GM12874 (cell line): Measurements from ENCODE around the gene MEF2C.

ENCODE experiments used
- TF ChIP-seq, protein P1 (sequence below): IDR thresholded peaks from 2 replicates; pipeline ENCODE4 v1.5.1; 2011; ENCODE audit warnings: low read depth, mild to moderate bottlenecking, control low read depth, low read length, moderate library complexity; ENCODE audit not compliant: insufficient read depth

Gene MEF2C

GRCh38 chr5:88867638-88868037, 15.3 kb downstream of the MEF2C start:
- TF ChIP-seq, protein P1, sequence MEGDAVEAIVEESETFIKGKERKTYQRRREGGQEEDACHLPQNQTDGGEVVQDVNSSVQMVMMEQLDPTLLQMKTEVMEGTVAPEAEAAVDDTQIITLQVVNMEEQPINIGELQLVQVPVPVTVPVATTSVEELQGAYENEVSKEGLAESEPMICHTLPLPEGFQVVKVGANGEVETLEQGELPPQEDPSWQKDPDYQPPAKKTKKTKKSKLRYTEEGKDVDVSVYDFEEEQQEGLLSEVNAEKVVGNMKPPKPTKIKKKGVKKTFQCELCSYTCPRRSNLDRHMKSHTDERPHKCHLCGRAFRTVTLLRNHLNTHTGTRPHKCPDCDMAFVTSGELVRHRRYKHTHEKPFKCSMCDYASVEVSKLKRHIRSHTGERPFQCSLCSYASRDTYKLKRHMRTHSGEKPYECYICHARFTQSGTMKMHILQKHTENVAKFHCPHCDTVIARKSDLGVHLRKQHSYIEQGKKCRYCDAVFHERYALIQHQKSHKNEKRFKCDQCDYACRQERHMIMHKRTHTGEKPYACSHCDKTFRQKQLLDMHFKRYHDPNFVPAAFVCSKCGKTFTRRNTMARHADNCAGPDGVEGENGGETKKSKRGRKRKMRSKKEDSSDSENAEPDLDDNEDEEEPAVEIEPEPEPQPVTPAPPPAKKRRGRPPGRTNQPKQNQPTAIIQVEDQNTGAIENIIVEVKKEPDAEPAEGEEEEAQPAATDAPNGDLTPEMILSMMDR, result no peak

GRCh38 chr5:88863523-88863922, 19.5 kb downstream of the MEF2C start:
- TF ChIP-seq, protein P1, result no peak

DNA sequence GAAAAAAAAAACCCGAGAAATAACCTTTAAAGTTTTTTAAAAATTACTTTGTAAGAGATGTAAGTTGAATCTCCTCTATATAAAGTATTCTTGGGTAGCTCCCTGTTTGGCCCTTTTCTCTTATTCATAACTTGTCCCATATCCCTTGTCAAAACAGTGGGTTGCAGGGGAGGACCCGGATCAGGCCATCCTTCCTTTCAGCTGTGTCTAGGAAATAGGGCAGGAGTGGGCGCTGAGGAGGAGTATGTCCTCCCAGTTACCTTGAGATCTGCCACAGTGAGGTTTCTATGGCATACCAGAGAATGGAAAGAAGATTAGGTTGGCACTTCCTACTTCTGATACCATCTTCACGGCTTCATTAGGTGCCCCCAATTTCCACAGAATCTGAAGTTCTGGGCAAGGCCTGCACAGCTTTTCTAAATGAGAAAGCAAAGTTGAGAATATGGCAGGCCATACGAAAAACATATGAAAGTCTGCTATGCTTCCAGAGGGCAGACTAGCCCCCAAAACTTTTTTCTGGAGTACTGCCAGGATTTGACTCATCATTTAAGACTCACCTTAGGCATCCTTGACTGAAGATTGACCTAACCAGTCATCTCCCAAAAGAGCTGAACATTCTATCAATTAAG, 20.3 kb downstream of the MEF2C start:
- TF ChIP-seq, protein P1, result no peak

DNA sequence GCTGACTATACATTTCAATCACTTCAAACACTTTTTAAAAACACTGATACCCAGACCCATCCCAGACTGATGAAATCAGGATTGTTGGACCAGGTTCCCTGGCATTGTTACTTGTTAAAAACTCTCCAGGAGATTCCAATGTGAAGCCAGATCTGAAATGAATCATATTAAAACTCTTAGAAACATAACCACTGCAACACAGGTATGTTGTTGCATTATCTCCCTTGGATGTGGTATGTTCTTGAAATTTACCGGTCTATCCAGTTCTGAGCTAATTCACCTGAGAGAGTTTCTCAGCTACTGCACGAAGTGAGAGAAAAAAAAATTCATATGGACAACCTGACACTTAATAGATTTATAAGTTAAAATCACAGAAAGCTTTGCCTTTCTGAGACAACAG, 21.8 kb downstream of the MEF2C start:
- TF ChIP-seq, protein P1, result no peak

- TF ChIP-seq, protein P1, result no peak
Measured at GRCh38 chr5:88860501-88860900, 22.5 kb downstream of the MEF2C start.

GRCh38 chr5:88858392-88858791, 24.6 kb downstream of the MEF2C start:
- TF ChIP-seq, protein P1, result no peak

DNA sequence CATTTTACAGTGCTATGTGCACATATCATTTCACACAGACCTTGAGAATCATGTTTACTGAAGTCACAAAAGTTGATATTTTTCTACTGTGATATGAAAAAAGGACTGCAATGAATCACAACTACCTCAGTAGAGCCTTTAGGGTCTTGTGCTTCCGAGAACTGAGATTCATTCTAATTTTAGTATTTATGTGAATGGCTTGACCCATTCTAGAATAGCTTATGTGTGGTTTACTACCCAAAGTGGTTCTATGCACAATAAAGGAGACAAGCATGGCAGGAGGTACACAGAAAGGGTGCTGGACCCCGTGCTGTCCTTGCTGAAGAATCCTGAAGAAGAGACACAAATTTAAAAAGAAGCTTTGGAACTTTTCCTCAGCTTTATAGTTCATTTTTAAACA, 28.2 kb downstream of the MEF2C start:
- TF ChIP-seq, protein P1, result no peak
